B cell (primary cell): Measurements from ENCODE around the gene MIPEP.

Source experiments
- CTCF ChIP-seq: fragments of 200-600 bp; IDR thresholded peaks from one replicate; pipeline ENCODE4 v1.8.0; 2022; ENCODE audit warnings: antibody characterized with exemption, mild to moderate bottlenecking
- EZH2 ChIP-seq: IDR thresholded peaks from 2 replicates; pipeline ENCODE4 v1.6.1; 2012; ENCODE audit warnings: borderline replicate concordance, low read depth, mild to moderate bottlenecking, moderate library complexity, low read length; ENCODE audit not compliant: insufficient read depth, poor library complexity, severe bottlenecking

- TF ChIP-seq CTCF, result no peak
- TF ChIP-seq EZH2, result no peak
Measured at GRCh38 chr13:23828866-23829265, 60.3 kb downstream of the MIPEP start.
